ENCODE results near the gene IQCB1. TPM values are rescaled to one million over a fixed set of nuclear protein-coding genes. Genes with fewer than 3 reads are reported as not detected.

IQCB1 gene
- total RNA-seq, 1 donor from 2014 or later: 16.2 TPM

- H3K9me3 ChIP-seq (ENCODE audit: control insufficient read depth in 3 of 3, low read length in 3 of 3): no peaks in the 10 kb centered on the region
These were observed 17.4 kb upstream of the IQCB1 start for GRCh38 chr3:121852256-121852655.

GRCh38 chr3:121844892-121845291, 10.0 kb upstream of the IQCB1 start:
- Histone ChIP-seq H3K27ac (ENCODE audit: low read depth, low read length) (no peak overlapping the region), H3K4me3 (ENCODE audit: low read length in 3 of 3) (no peak overlapping the region), H3K4me1 (ENCODE audit: control insufficient read depth in 3 of 3, insufficient read depth in 3 of 3, low read length in 3 of 3) (no peaks in the 10 kb centered on the region), H3K27me3 (ENCODE audit: control insufficient read depth in 3 of 3, insufficient read depth in 3 of 3, low read length in 3 of 3) (no peaks in the 10 kb centered on the region), H3K9me3 (ENCODE audit: control insufficient read depth in 3 of 3, low read length in 3 of 3) (no peaks in the 10 kb centered on the region), H3K9ac (ENCODE audit: low read depth in 1 of 3, low read length in 3 of 3) (no peak overlapping the region), H3K36me3 (ENCODE audit: control insufficient read depth in 3 of 3, insufficient read depth in 3 of 3, low read length in 3 of 3) (peaks cover 0 to 4% (median 2%) of the 10 kb centered on the region in 3 donors)

More at GRCh38 chr3:121852256-121852655, 17.4 kb upstream of the IQCB1 start:
- Histone ChIP-seq H3K36me3 (ENCODE audit: control insufficient read depth in 3 of 3, insufficient read depth in 3 of 3, low read length in 3 of 3) (peaks cover 0 to 3% (median 0%) of the 10 kb centered on the region in 3 donors), H3K4me3 (ENCODE audit: low read length in 3 of 3) (no peak overlapping the region), H3K27ac (ENCODE audit: low read depth, low read length) (no peak overlapping the region), H3K27me3 (ENCODE audit: control insufficient read depth in 3 of 3, insufficient read depth in 3 of 3, low read length in 3 of 3) (no peaks in the 10 kb centered on the region), H3K9ac (ENCODE audit: low read depth in 1 of 3, low read length in 3 of 3) (no peak overlapping the region), H3K4me1 (ENCODE audit: control insufficient read depth in 3 of 3, insufficient read depth in 3 of 3, low read length in 3 of 3) (no peaks in the 10 kb centered on the region)

- H3K4me3 ChIP-seq (ENCODE audit: low read length in 3 of 3): no peak overlapping the region
- H3K9me3 ChIP-seq (ENCODE audit: control insufficient read depth in 3 of 3, low read length in 3 of 3): no peaks in the 10 kb centered on the region
These were observed 5.1 kb upstream of the IQCB1 start for GRCh38 chr3:121839962-121840361.

GRCh38 chr3:121836481-121836880, 1.6 kb upstream of the IQCB1 start:
- Histone ChIP-seq H3K4me1 (ENCODE audit: control insufficient read depth in 3 of 3, insufficient read depth in 3 of 3, low read length in 3 of 3) (peaks cover 11 to 21% (median 18%) of the 10 kb centered on the region in 3 donors), H3K27ac (ENCODE audit: low read depth, low read length) (no peak overlapping the region), H3K9me3 (ENCODE audit: control insufficient read depth in 3 of 3, low read length in 3 of 3) (no peaks in the 10 kb centered on the region), H3K27me3 (ENCODE audit: control insufficient read depth in 3 of 3, insufficient read depth in 3 of 3, low read length in 3 of 3) (no peaks in the 10 kb centered on the region), H3K9ac (ENCODE audit: low read depth in 1 of 3, low read length in 3 of 3) (no peak overlapping the region), H3K36me3 (ENCODE audit: control insufficient read depth in 3 of 3, insufficient read depth in 3 of 3, low read length in 3 of 3) (no peaks in the 10 kb centered on the region), H3K4me3 (ENCODE audit: low read length in 3 of 3) (no peak overlapping the region)

More at GRCh38 chr3:121839962-121840361, 5.1 kb upstream of the IQCB1 start:
- no peaks in the 10 kb centered on the region for H3K27me3 ChIP-seq (ENCODE audit: control insufficient read depth in 3 of 3, insufficient read depth in 3 of 3, low read length in 3 of 3)
- no peak overlapping the region for H3K9ac ChIP-seq (ENCODE audit: low read depth in 1 of 3, low read length in 3 of 3)
- H3K27ac ChIP-seq (ENCODE audit: low read depth, low read length): no peak overlapping the region
- H3K4me1 ChIP-seq (ENCODE audit: control insufficient read depth in 3 of 3, insufficient read depth in 3 of 3, low read length in 3 of 3): peaks cover 4 to 7% (median 5%) of the 10 kb centered on the region in 3 donors
- H3K36me3 ChIP-seq (ENCODE audit: control insufficient read depth in 3 of 3, insufficient read depth in 3 of 3, low read length in 3 of 3): peaks cover 0 to 3% (median 2%) of the 10 kb centered on the region in 3 donors

- Histone ChIP-seq H3K4me1 (ENCODE audit: control insufficient read depth in 3 of 3, insufficient read depth in 3 of 3, low read length in 3 of 3) (peaks cover 11 to 21% (median 18%) of the 10 kb centered on the region in 3 donors), H3K27me3 (ENCODE audit: control insufficient read depth in 3 of 3, insufficient read depth in 3 of 3, low read length in 3 of 3) (no peaks in the 10 kb centered on the region), H3K9me3 (ENCODE audit: control insufficient read depth in 3 of 3, low read length in 3 of 3) (no peaks in the 10 kb centered on the region), H3K36me3 (ENCODE audit: control insufficient read depth in 3 of 3, insufficient read depth in 3 of 3, low read length in 3 of 3) (no peaks in the 10 kb centered on the region), H3K27ac (ENCODE audit: low read depth, low read length) (no peak overlapping the region), H3K4me3 (ENCODE audit: low read length in 3 of 3) (peak overlapping the region in 2 of 3 donors; percentile 82 to 89), H3K9ac (ENCODE audit: low read depth in 1 of 3, low read length in 3 of 3) (no peak overlapping the region)
These were observed 1.2 kb upstream of the IQCB1 start for GRCh38 chr3:121836064-121836463.

- H3K9me3 ChIP-seq (ENCODE audit: control insufficient read depth in 3 of 3, low read length in 3 of 3): no peaks in the 10 kb centered on the region
- peak overlapping the region; percentile 81 to 92 (median 90) for H3K9ac ChIP-seq (ENCODE audit: low read depth in 1 of 3, low read length in 3 of 3)
- H3K4me1 ChIP-seq (ENCODE audit: control insufficient read depth in 3 of 3, insufficient read depth in 3 of 3, low read length in 3 of 3): peaks cover 11 to 21% (median 18%) of the 10 kb centered on the region in 3 donors
- H3K4me3 ChIP-seq (ENCODE audit: low read length in 3 of 3): peak overlapping the region; percentile 82 to 89 (median 86)
- H3K27ac ChIP-seq (ENCODE audit: low read depth, low read length): peak overlapping the region; percentile 88
- H3K36me3 ChIP-seq (ENCODE audit: control insufficient read depth in 3 of 3, insufficient read depth in 3 of 3, low read length in 3 of 3): peaks cover 0 to 4% (median 0%) of the 10 kb centered on the region in 3 donors
- no peaks in the 10 kb centered on the region for H3K27me3 ChIP-seq (ENCODE audit: control insufficient read depth in 3 of 3, insufficient read depth in 3 of 3, low read length in 3 of 3)
These were observed 573 bp upstream of the IQCB1 start for GRCh38 chr3:121835465-121835801.

GRCh38 chr3:121834157-121834670, 646 bp downstream of the IQCB1 start:
- Histone ChIP-seq H3K27ac (ENCODE audit: low read depth, low read length) (peak overlapping the region; percentile 88), H3K4me1 (ENCODE audit: control insufficient read depth in 3 of 3, insufficient read depth in 3 of 3, low read length in 3 of 3) (peaks cover 11 to 21% (median 18%) of the 10 kb centered on the region in 3 donors), H3K4me3 (ENCODE audit: low read length in 3 of 3) (peak overlapping the region; percentile 82 to 89 (median 86)), H3K36me3 (ENCODE audit: control insufficient read depth in 3 of 3, insufficient read depth in 3 of 3, low read length in 3 of 3) (peaks cover 0 to 4% (median 0%) of the 10 kb centered on the region in 3 donors), H3K9ac (ENCODE audit: low read depth in 1 of 3, low read length in 3 of 3) (peak overlapping the region; percentile 81 to 92 (median 90)), H3K27me3 (ENCODE audit: control insufficient read depth in 3 of 3, insufficient read depth in 3 of 3, low read length in 3 of 3) (no peaks in the 10 kb centered on the region), H3K9me3 (ENCODE audit: control insufficient read depth in 3 of 3, low read length in 3 of 3) (no peaks in the 10 kb centered on the region)

GRCh38 chr3:121822973-121823372, 11.9 kb downstream of the IQCB1 start:
- Histone ChIP-seq H3K36me3 (ENCODE audit: control insufficient read depth in 3 of 3, insufficient read depth in 3 of 3, low read length in 3 of 3) (peaks cover 9 to 45% (median 36%) of the 10 kb centered on the region in 3 donors), H3K27me3 (ENCODE audit: control insufficient read depth in 3 of 3, insufficient read depth in 3 of 3, low read length in 3 of 3) (no peaks in the 10 kb centered on the region)

GRCh38 chr3:121821421-121822199, 13.2 kb downstream of the IQCB1 start:
- no peaks in the 10 kb centered on the region for H3K4me1 ChIP-seq (ENCODE audit: control insufficient read depth in 3 of 3, insufficient read depth in 3 of 3, low read length in 3 of 3)
- H3K9ac ChIP-seq (ENCODE audit: low read depth in 1 of 3, low read length in 3 of 3): no peak overlapping the region
- no peaks in the 10 kb centered on the region for H3K27me3 ChIP-seq (ENCODE audit: control insufficient read depth in 3 of 3, insufficient read depth in 3 of 3, low read length in 3 of 3)
- H3K4me3 ChIP-seq (ENCODE audit: low read length in 3 of 3): no peak overlapping the region
- H3K27ac ChIP-seq (ENCODE audit: low read depth, low read length): no peak overlapping the region
- peaks cover 0 to 3% (median 0%) of the 10 kb centered on the region in 3 donors for H3K9me3 ChIP-seq (ENCODE audit: control insufficient read depth in 3 of 3, low read length in 3 of 3)
- peaks cover 13 to 42% (median 39%) of the 10 kb centered on the region in 3 donors for H3K36me3 ChIP-seq (ENCODE audit: control insufficient read depth in 3 of 3, insufficient read depth in 3 of 3, low read length in 3 of 3)

More at GRCh38 chr3:121822973-121823372, 11.9 kb downstream of the IQCB1 start:
- H3K9me3 ChIP-seq (ENCODE audit: control insufficient read depth in 3 of 3, low read length in 3 of 3): peaks cover 0 to 3% (median 0%) of the 10 kb centered on the region in 3 donors
- no peak overlapping the region for H3K9ac ChIP-seq (ENCODE audit: low read depth in 1 of 3, low read length in 3 of 3)
- no peak overlapping the region for H3K4me3 ChIP-seq (ENCODE audit: low read length in 3 of 3)
- no peak overlapping the region for H3K27ac ChIP-seq (ENCODE audit: low read depth, low read length)
- H3K4me1 ChIP-seq (ENCODE audit: control insufficient read depth in 3 of 3, insufficient read depth in 3 of 3, low read length in 3 of 3): no peaks in the 10 kb centered on the region

- H3K9me3 ChIP-seq (ENCODE audit: control insufficient read depth in 3 of 3, low read length in 3 of 3): peaks cover 0 to 3% (median 0%) of the 10 kb centered on the region in 3 donors
- no peak overlapping the region for H3K27ac ChIP-seq (ENCODE audit: low read depth, low read length)
- H3K27me3 ChIP-seq (ENCODE audit: control insufficient read depth in 3 of 3, insufficient read depth in 3 of 3, low read length in 3 of 3): no peaks in the 10 kb centered on the region
- no peaks in the 10 kb centered on the region for H3K4me1 ChIP-seq (ENCODE audit: control insufficient read depth in 3 of 3, insufficient read depth in 3 of 3, low read length in 3 of 3)
- H3K9ac ChIP-seq (ENCODE audit: low read depth in 1 of 3, low read length in 3 of 3): no peak overlapping the region
- H3K4me3 ChIP-seq (ENCODE audit: low read length in 3 of 3): no peak overlapping the region
- peaks cover 7 to 27% (median 23%) of the 10 kb centered on the region in 3 donors for H3K36me3 ChIP-seq (ENCODE audit: control insufficient read depth in 3 of 3, insufficient read depth in 3 of 3, low read length in 3 of 3)
These were observed 15.6 kb downstream of the IQCB1 start for GRCh38 chr3:121819236-121819635.

Data from skeletal muscle tissue (tissue), 4 donors.